ENCODE data around the gene CDH8. TPM values are rescaled to one million over a fixed set of nuclear protein-coding genes. Genes with fewer than 3 reads are reported as not detected.

CDH8 gene
- total and polyA plus RNA-seq, 4 donors = 0.33 to 15.4 (median 3.7) TPM

DNA sequence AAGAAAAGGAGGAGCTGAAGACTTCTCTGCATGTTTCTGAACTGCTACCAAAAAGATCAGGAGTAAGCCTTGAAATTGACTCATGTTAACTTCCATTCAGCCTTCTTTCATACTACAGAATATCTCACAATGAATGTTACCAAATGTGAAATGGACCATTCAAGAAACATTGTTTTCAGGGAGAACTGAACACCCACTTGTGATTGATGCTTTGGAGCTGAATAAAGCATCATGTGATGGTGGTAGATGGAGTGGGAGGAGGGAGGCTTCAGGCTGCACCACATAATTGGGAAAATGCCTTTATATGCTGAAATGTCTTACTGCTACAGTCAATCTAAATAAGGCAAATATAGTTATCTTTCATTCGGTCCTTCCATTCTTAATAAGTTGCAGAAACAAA is 127.8 kb downstream of the CDH8 start:
- Histone ChIP-seq H3K9me3 (ENCODE audit: control insufficient read depth, low read length) (no peaks in the 10 kb centered on the region), H3K4me3 (ENCODE audit: low read length in 2 of 2) (no peak overlapping the region), H3K27me3 (ENCODE audit: control insufficient read depth in 1 of 2, insufficient read depth in 2 of 2, low read length in 1 of 2) (no peaks in the 10 kb centered on the region), H3K36me3 (ENCODE audit: control insufficient read depth in 1 of 2, insufficient read depth in 2 of 2, low read length in 1 of 2) (no peaks in the 10 kb centered on the region), H3K27ac (ENCODE audit: low read depth in 1 of 2, low read length in 2 of 2) (no peak overlapping the region), H3K4me1 (ENCODE audit: control insufficient read depth in 1 of 2, insufficient read depth in 2 of 2, low read length in 2 of 2) (peaks cover 1 to 9% of the 10 kb centered on the region in 2 donors)
- DNase-seq (no peak), ATAC-seq (ENCODE audit: low FRiP score) (no peak)
- intact Hi-C loops (cut with DNase I) = no loop called here
- WGBS, 2 donors = 7 to 9% methylated on average over 1 of the region's 1 CpG

DNA sequence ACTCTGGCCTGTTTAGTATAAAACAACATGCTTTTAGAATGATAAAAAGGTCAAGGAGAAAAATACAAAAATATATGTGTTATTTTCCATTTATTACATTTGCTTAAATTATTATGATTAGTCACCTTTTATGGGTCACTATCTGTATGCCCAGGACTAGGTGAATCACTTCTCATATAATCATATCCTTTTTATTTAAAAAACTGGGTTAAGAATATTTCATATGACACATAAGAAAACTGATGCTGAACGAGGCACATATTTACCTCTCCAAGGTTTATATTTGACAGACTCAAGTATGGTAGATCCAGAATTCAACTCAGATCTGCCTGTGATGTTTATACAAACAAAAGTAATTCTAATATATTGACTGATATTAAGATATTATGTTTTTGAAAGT is 134.5 kb downstream of the CDH8 start:
- H3K27me3 ChIP-seq (ENCODE audit: control insufficient read depth in 1 of 2, insufficient read depth in 2 of 2, low read length in 1 of 2) = no peaks in the 10 kb centered on the region
- intact Hi-C loops (cut with DNase I) = no loop called here
- no peaks in the 10 kb centered on the region for H3K4me1 ChIP-seq (ENCODE audit: control insufficient read depth in 1 of 2, insufficient read depth in 2 of 2, low read length in 2 of 2)
- no peak overlapping the region for H3K4me3 ChIP-seq (ENCODE audit: low read length in 2 of 2)
- H3K27ac ChIP-seq (ENCODE audit: low read depth in 1 of 2, low read length in 2 of 2) = no peak overlapping the region
- 79 to 85% methylated on average over 1 of the region's 1 CpG for WGBS, 2 donors
- H3K9me3 ChIP-seq (ENCODE audit: control insufficient read depth, low read length) = no peaks in the 10 kb centered on the region
- DNase-seq = no peak
- H3K36me3 ChIP-seq (ENCODE audit: control insufficient read depth in 1 of 2, insufficient read depth in 2 of 2, low read length in 1 of 2) = no peaks in the 10 kb centered on the region
- no peak for ATAC-seq (ENCODE audit: low FRiP score)

DNA sequence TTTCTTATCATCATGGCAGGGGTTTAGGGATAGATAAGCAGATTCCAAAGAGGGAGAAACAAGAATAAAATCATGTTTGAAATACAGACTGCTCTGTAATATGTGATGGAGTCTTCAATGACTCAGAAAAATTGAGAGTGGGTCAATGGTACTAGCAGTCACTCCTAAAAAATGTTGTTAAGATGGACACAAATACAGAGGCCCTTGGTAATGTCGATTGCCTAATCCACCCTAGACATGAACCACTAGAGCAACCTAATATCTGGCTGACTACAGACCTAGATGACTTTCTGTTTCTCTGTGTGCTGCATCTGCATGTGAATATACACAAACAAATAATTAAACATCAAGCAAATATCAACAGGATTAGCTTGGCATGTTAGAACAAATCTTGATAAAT is 135.8 kb downstream of the CDH8 start:
- Histone ChIP-seq H3K9me3 (ENCODE audit: control insufficient read depth, low read length) (no peaks in the 10 kb centered on the region), H3K36me3 (ENCODE audit: control insufficient read depth in 1 of 2, insufficient read depth in 2 of 2, low read length in 1 of 2) (no peaks in the 10 kb centered on the region), H3K27ac (ENCODE audit: low read depth in 1 of 2, low read length in 2 of 2) (no peak overlapping the region), H3K4me3 (ENCODE audit: low read length in 2 of 2) (no peak overlapping the region), H3K27me3 (ENCODE audit: control insufficient read depth in 1 of 2, insufficient read depth in 2 of 2, low read length in 1 of 2) (no peaks in the 10 kb centered on the region), H3K4me1 (ENCODE audit: control insufficient read depth in 1 of 2, insufficient read depth in 2 of 2, low read length in 2 of 2) (no peaks in the 10 kb centered on the region)
- 77 to 83% methylated on average over 1 of the region's 1 CpG for WGBS, 2 donors
- intact Hi-C loops (cut with DNase I) = no loop called here
- ATAC-seq (ENCODE audit: low FRiP score) = no peak
- DNase-seq = no peak

DNA sequence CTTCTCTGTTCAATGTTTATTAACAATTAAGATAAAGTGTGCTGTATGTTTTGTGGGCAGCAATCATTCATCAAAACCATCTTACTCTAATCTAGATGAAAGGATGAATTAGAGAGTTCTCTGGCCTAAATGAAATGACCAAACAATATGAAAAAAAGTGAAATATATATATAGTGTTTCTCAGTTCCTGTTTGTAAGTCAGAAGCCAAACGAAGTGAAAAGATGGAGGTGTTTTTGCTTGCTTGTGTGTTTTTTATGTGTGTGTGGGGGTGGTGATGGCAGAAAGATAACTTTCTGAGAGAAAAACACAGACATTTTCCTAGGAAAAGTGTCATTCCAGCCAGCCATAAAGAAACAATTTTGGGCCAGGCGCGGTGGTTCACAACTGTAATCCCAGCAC is 138.6 kb downstream of the CDH8 start:
- Histone ChIP-seq H3K36me3 (ENCODE audit: control insufficient read depth in 1 of 2, insufficient read depth in 2 of 2, low read length in 1 of 2) (no peaks in the 10 kb centered on the region), H3K27ac (ENCODE audit: low read depth in 1 of 2, low read length in 2 of 2) (no peak overlapping the region), H3K9me3 (ENCODE audit: control insufficient read depth, low read length) (no peaks in the 10 kb centered on the region), H3K4me3 (ENCODE audit: low read length in 2 of 2) (no peak overlapping the region), H3K4me1 (ENCODE audit: control insufficient read depth in 1 of 2, insufficient read depth in 2 of 2, low read length in 2 of 2) (no peaks in the 10 kb centered on the region), H3K27me3 (ENCODE audit: control insufficient read depth in 1 of 2, insufficient read depth in 2 of 2, low read length in 1 of 2) (no peaks in the 10 kb centered on the region)
- intact Hi-C loops (cut with DNase I) = no loop called here
- no peak for DNase-seq
- WGBS, 2 donors = 63 to 85% methylated on average over 3 of the region's 3 CpGs
- no peak for ATAC-seq (ENCODE audit: low FRiP score)

DNA sequence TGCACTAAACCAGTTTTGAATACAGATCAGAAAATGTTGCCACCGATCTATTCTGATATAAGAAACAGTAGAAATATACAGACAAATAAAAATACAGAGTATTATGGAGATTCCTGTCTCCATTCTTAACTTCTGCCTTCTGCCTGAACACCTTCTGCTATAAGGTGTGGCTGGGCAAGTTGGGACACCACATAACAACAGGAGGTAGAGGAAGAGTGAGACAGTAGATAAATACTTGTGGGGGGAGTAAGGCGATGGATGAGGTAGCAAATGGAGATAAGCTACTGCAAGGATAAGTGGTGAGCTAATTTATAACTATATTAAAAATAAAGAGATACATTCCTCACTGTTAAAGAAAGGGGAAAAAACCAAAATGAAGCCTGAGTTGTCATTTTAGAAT is 143.7 kb downstream of the CDH8 start:
- Histone ChIP-seq H3K27ac (ENCODE audit: low read depth in 1 of 2, low read length in 2 of 2) (no peak overlapping the region), H3K4me3 (ENCODE audit: low read length in 2 of 2) (no peak overlapping the region), H3K9me3 (ENCODE audit: control insufficient read depth, low read length) (no peaks in the 10 kb centered on the region), H3K27me3 (ENCODE audit: control insufficient read depth in 1 of 2, insufficient read depth in 2 of 2, low read length in 1 of 2) (no peaks in the 10 kb centered on the region), H3K36me3 (ENCODE audit: control insufficient read depth in 1 of 2, insufficient read depth in 2 of 2, low read length in 1 of 2) (no peaks in the 10 kb centered on the region), H3K4me1 (ENCODE audit: control insufficient read depth in 1 of 2, insufficient read depth in 2 of 2, low read length in 2 of 2) (no peaks in the 10 kb centered on the region)
- WGBS, 2 donors = 87 to 89% methylated on average over 2 of the region's 2 CpGs
- intact Hi-C loops (cut with DNase I) = no loop called here
- ATAC-seq (ENCODE audit: low FRiP score) (no peak), DNase-seq (no peak)

DNA sequence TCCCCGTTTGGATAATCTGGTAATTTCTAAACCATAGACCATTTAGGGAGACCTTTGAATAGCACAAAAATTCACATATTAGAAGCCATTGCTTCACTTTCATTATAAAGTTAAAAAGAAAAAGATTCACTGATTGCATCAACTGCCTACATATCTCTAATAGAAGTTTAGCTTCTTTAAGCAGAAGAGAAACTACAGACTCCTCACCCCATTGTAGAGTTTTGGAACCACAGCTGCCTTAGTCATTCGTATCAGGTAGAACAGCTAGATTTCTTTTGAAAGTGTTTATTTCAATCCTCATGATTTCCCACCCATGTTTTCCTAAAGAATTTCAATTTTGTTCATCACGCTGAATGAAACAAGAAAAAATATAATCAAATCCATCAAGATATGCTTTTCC is 144.8 kb downstream of the CDH8 start:
- Histone ChIP-seq H3K27ac (ENCODE audit: low read depth in 1 of 2, low read length in 2 of 2) (no peak overlapping the region), H3K36me3 (ENCODE audit: control insufficient read depth in 1 of 2, insufficient read depth in 2 of 2, low read length in 1 of 2) (no peaks in the 10 kb centered on the region), H3K4me3 (ENCODE audit: low read length in 2 of 2) (no peak overlapping the region), H3K27me3 (ENCODE audit: control insufficient read depth in 1 of 2, insufficient read depth in 2 of 2, low read length in 1 of 2) (no peaks in the 10 kb centered on the region), H3K9me3 (ENCODE audit: control insufficient read depth, low read length) (no peaks in the 10 kb centered on the region), H3K4me1 (ENCODE audit: control insufficient read depth in 1 of 2, insufficient read depth in 2 of 2, low read length in 2 of 2) (no peaks in the 10 kb centered on the region)
- DNase-seq (no peak), ATAC-seq (ENCODE audit: low FRiP score) (no peak)
- WGBS, 2 donors = 47% methylated on average over 3 of the region's 3 CpGs
- intact Hi-C loops (cut with DNase I) = no loop called here

DNA sequence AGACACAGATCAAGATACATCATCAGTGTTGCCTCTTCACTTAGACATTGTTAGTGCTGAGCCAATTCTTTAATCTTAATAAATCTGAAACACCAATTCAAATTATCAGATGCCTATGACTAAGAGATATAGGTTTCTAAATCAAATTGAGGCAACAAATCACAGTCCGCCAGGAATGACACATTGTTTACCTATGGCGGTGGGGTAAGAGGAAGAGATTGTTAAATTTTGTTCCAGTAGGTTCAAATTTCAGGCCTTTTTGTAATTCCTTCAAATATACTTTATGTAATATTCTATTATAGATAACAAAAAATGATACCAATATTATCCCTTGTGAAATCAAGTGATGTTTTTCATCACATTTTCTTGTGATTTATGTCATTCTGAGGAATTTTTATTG is 145.9 kb downstream of the CDH8 start:
- Histone ChIP-seq H3K4me3 (ENCODE audit: low read length in 2 of 2) (no peak overlapping the region), H3K36me3 (ENCODE audit: control insufficient read depth in 1 of 2, insufficient read depth in 2 of 2, low read length in 1 of 2) (no peaks in the 10 kb centered on the region), H3K27ac (ENCODE audit: low read depth in 1 of 2, low read length in 2 of 2) (no peak overlapping the region), H3K9me3 (ENCODE audit: control insufficient read depth, low read length) (no peaks in the 10 kb centered on the region), H3K27me3 (ENCODE audit: control insufficient read depth in 1 of 2, insufficient read depth in 2 of 2, low read length in 1 of 2) (no peaks in the 10 kb centered on the region), H3K4me1 (ENCODE audit: control insufficient read depth in 1 of 2, insufficient read depth in 2 of 2, low read length in 2 of 2) (no peaks in the 10 kb centered on the region)
- WGBS, 2 donors = 94 to 97% methylated on average over 2 of the region's 2 CpGs
- DNase-seq = no peak
- no peak for ATAC-seq (ENCODE audit: low FRiP score)
- intact Hi-C loops (cut with DNase I) = no loop called here

DNA sequence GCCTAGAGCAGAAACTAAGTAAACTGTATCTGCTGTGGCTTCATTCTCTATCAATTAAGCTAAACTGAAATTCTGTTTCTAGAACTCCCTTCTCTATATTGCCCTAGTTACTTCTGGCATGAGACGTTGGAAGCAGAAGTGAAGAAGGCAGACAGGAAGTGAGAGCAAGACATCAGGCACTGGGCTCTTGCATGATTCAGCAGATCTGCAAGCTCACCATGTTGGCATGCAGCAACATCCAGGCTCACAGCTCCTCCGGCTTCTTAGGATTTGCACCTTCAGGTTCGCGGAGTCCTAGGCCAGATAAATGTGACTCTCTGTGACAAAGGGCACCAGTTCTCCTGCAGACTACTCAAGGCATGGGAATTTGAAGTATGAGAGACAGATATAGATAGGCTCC is 148.3 kb downstream of the CDH8 start:
- peak in 1 of 2 donors; percentile 59 for DNase-seq

DNA sequence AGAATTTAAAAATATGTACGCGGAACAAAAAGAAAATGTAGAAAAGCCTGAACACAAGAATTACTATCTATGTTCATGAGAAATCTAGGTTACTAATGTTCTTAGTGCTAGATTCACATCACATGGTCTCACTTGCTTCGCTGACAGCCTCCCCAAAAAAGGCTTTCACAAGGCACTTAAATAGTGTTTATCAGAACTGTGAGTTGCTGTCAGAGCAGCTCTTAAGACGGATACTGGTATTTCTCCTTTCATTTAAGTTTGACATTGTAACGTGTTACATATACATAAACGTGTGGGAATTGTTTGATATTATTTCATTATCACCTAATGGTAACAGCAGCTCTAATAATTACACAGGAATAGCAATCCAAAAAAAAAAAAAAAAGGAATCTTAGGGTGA is 150.9 kb downstream of the CDH8 start:
- H3K36me3 ChIP-seq (ENCODE audit: control insufficient read depth in 1 of 2, insufficient read depth in 2 of 2, low read length in 1 of 2) = no peaks in the 10 kb centered on the region
- ATAC-seq (ENCODE audit: low FRiP score) = no peak
- H3K4me3 ChIP-seq (ENCODE audit: low read length in 2 of 2) = no peak overlapping the region
- WGBS, 2 donors = 82 to 84% methylated on average over 6 of the region's 6 CpGs
- no peak for DNase-seq
- no peaks in the 10 kb centered on the region for H3K4me1 ChIP-seq (ENCODE audit: control insufficient read depth in 1 of 2, insufficient read depth in 2 of 2, low read length in 2 of 2)
- no peaks in the 10 kb centered on the region for H3K9me3 ChIP-seq (ENCODE audit: control insufficient read depth, low read length)
- intact Hi-C loops (cut with DNase I) = no loop called here
- H3K27me3 ChIP-seq (ENCODE audit: control insufficient read depth in 1 of 2, insufficient read depth in 2 of 2, low read length in 1 of 2) = no peaks in the 10 kb centered on the region
- no peak overlapping the region for H3K27ac ChIP-seq (ENCODE audit: low read depth in 1 of 2, low read length in 2 of 2)

More for the DNA sequence above, 148.3 kb downstream of the CDH8 start:
- ATAC-seq (ENCODE audit: low FRiP score) = no peak
- intact Hi-C loops (cut with DNase I) = no loop called here
- no peaks in the 10 kb centered on the region for H3K4me1 ChIP-seq (ENCODE audit: control insufficient read depth in 1 of 2, insufficient read depth in 2 of 2, low read length in 2 of 2)
- 45 to 52% methylated on average over 4 of the region's 4 CpGs for WGBS, 2 donors
- H3K36me3 ChIP-seq (ENCODE audit: control insufficient read depth in 1 of 2, insufficient read depth in 2 of 2, low read length in 1 of 2) = no peaks in the 10 kb centered on the region
- H3K27ac ChIP-seq (ENCODE audit: low read depth in 1 of 2, low read length in 2 of 2) = no peak overlapping the region
- no peaks in the 10 kb centered on the region for H3K9me3 ChIP-seq (ENCODE audit: control insufficient read depth, low read length)
- no peaks in the 10 kb centered on the region for H3K27me3 ChIP-seq (ENCODE audit: control insufficient read depth in 1 of 2, insufficient read depth in 2 of 2, low read length in 1 of 2)
- no peak overlapping the region for H3K4me3 ChIP-seq (ENCODE audit: low read length in 2 of 2)

Data from aorta (tissue), 5 donors.